Measurements from ENCODE around the gene IL31. TPM values are rescaled to one million over a fixed set of nuclear protein-coding genes. Genes with fewer than 3 reads are reported as not detected.

The IL31 gene
- total and polyA plus RNA-seq, 3 experiments from 2014 or later: 4.1 to 5.1 TPM; not detected in 1

GRCh38 chr12:122200541-122201175 is 26.6 kb upstream of the IL31 start:
- no peak for DNase-seq
- H3K36me3 Mint-ChIP-seq: peaks cover 0 to 2% (median 0%) of the 10 kb centered on the region in 3 donors
- H3K4me1 Mint-ChIP-seq: peaks cover 9 to 28% (median 20%) of the 10 kb centered on the region in 3 donors
- H3K4me3 Mint-ChIP-seq: no peak overlapping the region
- H3K27ac Mint-ChIP-seq: no peak overlapping the region
- H3K9me3 Mint-ChIP-seq: peaks cover 0 to 1% (median 0%) of the 10 kb centered on the region in 5 donors
- Histone ChIP-seq H3K4me3 (ENCODE audit: low read length) (no peak overlapping the region), H3K27me3 (ENCODE audit: insufficient read depth, low read length, poor library complexity, severe bottlenecking) (no peaks in the 10 kb centered on the region), H3K27ac (ENCODE audit: low read depth, low read length) (no peak overlapping the region), H3K36me3 (ENCODE audit: insufficient read depth, low read length) (no peaks in the 10 kb centered on the region), H3K4me1 (ENCODE audit: insufficient read depth, low read length) (peaks cover 7% of the 10 kb centered on the region), H3K9me3 (ENCODE audit: low read length) (no peaks in the 10 kb centered on the region)
- CTCF ChIA-PET: no interaction called here
- POLR2A ChIA-PET: interaction anchor here (0.9 kb wide), 1 partner anchor 26 kb away, joined by 3 read pairs; the partner anchor contains the start of gene DIABLO
- peaks cover 9 to 19% of the 10 kb centered on the region in 2 donors for H3K27me3 Mint-ChIP-seq

- Mint-ChIP-seq H3K4me1 (peaks cover 5 to 19% (median 14%) of the 10 kb centered on the region in 3 donors), H3K27me3 (peaks cover 9 to 19% of the 10 kb centered on the region in 2 donors), H3K9me3 (peaks cover 0 to 4% (median 0%) of the 10 kb centered on the region in 5 donors), H3K36me3 (peaks cover 0 to 5% (median 0%) of the 10 kb centered on the region in 3 donors), H3K27ac (no peak overlapping the region), H3K4me3 (no peak overlapping the region)
- Histone ChIP-seq H3K36me3 (ENCODE audit: insufficient read depth, low read length) (no peaks in the 10 kb centered on the region), H3K4me1 (ENCODE audit: insufficient read depth, low read length) (peaks cover 7% of the 10 kb centered on the region), H3K27ac (ENCODE audit: low read depth, low read length) (no peak overlapping the region), H3K9me3 (ENCODE audit: low read length) (peaks cover 4% of the 10 kb centered on the region), H3K4me3 (ENCODE audit: low read length) (no peak overlapping the region), H3K27me3 (ENCODE audit: insufficient read depth, low read length, poor library complexity, severe bottlenecking) (no peaks in the 10 kb centered on the region)
- POLR2A ChIA-PET: no interaction called here
- CTCF ChIA-PET: no interaction called here
- no peak for DNase-seq
These were observed 25.7 kb upstream of the IL31 start for GRCh38 chr12:122199484-122200355.

- no peak for DNase-seq
- Histone ChIP-seq H3K9me3 (ENCODE audit: low read length) (peaks cover 4% of the 10 kb centered on the region), H3K4me1 (ENCODE audit: insufficient read depth, low read length) (peaks cover 3% of the 10 kb centered on the region), H3K27me3 (ENCODE audit: insufficient read depth, low read length, poor library complexity, severe bottlenecking) (no peaks in the 10 kb centered on the region), H3K4me3 (ENCODE audit: low read length) (no peak overlapping the region), H3K36me3 (ENCODE audit: insufficient read depth, low read length) (no peaks in the 10 kb centered on the region), H3K27ac (ENCODE audit: low read depth, low read length) (peak overlapping the region; percentile 62)
- H3K36me3 Mint-ChIP-seq: peaks cover 0 to 5% (median 0%) of the 10 kb centered on the region in 3 donors
- peaks cover 2 to 7% (median 7%) of the 10 kb centered on the region in 3 donors for H3K4me1 Mint-ChIP-seq
- ChIA-PET POLR2A (no interaction called here), CTCF (no interaction called here)
- no peak overlapping the region for H3K4me3 Mint-ChIP-seq
- peaks cover 0 to 4% (median 0%) of the 10 kb centered on the region in 5 donors for H3K9me3 Mint-ChIP-seq
- peak overlapping the region in 1 of 8 donors; percentile 19 for H3K27ac Mint-ChIP-seq
- H3K27me3 Mint-ChIP-seq: peaks cover 9 to 21% of the 10 kb centered on the region in 2 donors
These were observed 23.6 kb upstream of the IL31 start for GRCh38 chr12:122197612-122197966.

GRCh38 chr12:122195405-122195804 is 21.4 kb upstream of the IL31 start:
- Mint-ChIP-seq H3K4me1 (peaks cover 6 to 10% (median 9%) of the 10 kb centered on the region in 3 donors), H3K36me3 (peaks cover 0 to 5% (median 0%) of the 10 kb centered on the region in 3 donors)
- CTCF ChIA-PET: no interaction called here

GRCh38 chr12:122194804-122195203 is 20.8 kb upstream of the IL31 start:
- peaks cover 4% of the 10 kb centered on the region for H3K9me3 ChIP-seq (ENCODE audit: low read length)

More at GRCh38 chr12:122195405-122195804, 21.4 kb upstream of the IL31 start:
- Mint-ChIP-seq H3K9me3 (peaks cover 0 to 4% (median 0%) of the 10 kb centered on the region in 5 donors), H3K27me3 (peaks cover 10 to 26% of the 10 kb centered on the region in 2 donors), H3K4me3 (no peak overlapping the region), H3K27ac (no peak overlapping the region)
- H3K4me3 ChIP-seq (ENCODE audit: low read length): no peak overlapping the region
- no peaks in the 10 kb centered on the region for H3K27me3 ChIP-seq (ENCODE audit: insufficient read depth, low read length, poor library complexity, severe bottlenecking)
- no peaks in the 10 kb centered on the region for H3K4me1 ChIP-seq (ENCODE audit: insufficient read depth, low read length)
- peaks cover 4% of the 10 kb centered on the region for H3K9me3 ChIP-seq (ENCODE audit: low read length)
- no peaks in the 10 kb centered on the region for H3K36me3 ChIP-seq (ENCODE audit: insufficient read depth, low read length)
- no peak overlapping the region for H3K27ac ChIP-seq (ENCODE audit: low read depth, low read length)
- POLR2A ChIA-PET: interaction anchor here (0.6 kb wide), 1 partner anchor 41 kb away, joined by 4 read pairs; no protein-coding TSS in a partner anchor
- no peak for DNase-seq

GRCh38 chr12:122192441-122192840 is 18.4 kb upstream of the IL31 start:
- POLR2A ChIA-PET: no interaction called here
- peaks cover 4% of the 10 kb centered on the region for H3K9me3 ChIP-seq (ENCODE audit: low read length)
- Mint-ChIP-seq H3K27ac (no peak overlapping the region), H3K27me3 (peaks cover 10 to 12% of the 10 kb centered on the region in 2 donors), H3K4me3 (no peak overlapping the region), H3K36me3 (peaks cover 0 to 5% (median 0%) of the 10 kb centered on the region in 3 donors), H3K9me3 (peaks cover 0 to 4% (median 0%) of the 10 kb centered on the region in 5 donors), H3K4me1 (peaks cover 5 to 8% (median 8%) of the 10 kb centered on the region in 3 donors)
- no peaks in the 10 kb centered on the region for H3K36me3 ChIP-seq (ENCODE audit: insufficient read depth, low read length)
- no peak overlapping the region for H3K4me3 ChIP-seq (ENCODE audit: low read length)
- no peak overlapping the region for H3K27ac ChIP-seq (ENCODE audit: low read depth, low read length)
- no peaks in the 10 kb centered on the region for H3K4me1 ChIP-seq (ENCODE audit: insufficient read depth, low read length)
- CTCF ChIA-PET: interaction anchor here (3.1 kb wide), 1 partner anchor 138 kb away, joined by 9 read pairs; no protein-coding TSS in a partner anchor
- DNase-seq: no peak
- H3K27me3 ChIP-seq (ENCODE audit: insufficient read depth, low read length, poor library complexity, severe bottlenecking): no peaks in the 10 kb centered on the region

More at GRCh38 chr12:122194804-122195203, 20.8 kb upstream of the IL31 start:
- Mint-ChIP-seq H3K9me3 (peaks cover 0 to 4% (median 0%) of the 10 kb centered on the region in 5 donors), H3K27me3 (peaks cover 10 to 23% of the 10 kb centered on the region in 2 donors), H3K4me1 (peaks cover 6 to 10% (median 9%) of the 10 kb centered on the region in 3 donors), H3K36me3 (peaks cover 0 to 5% (median 0%) of the 10 kb centered on the region in 3 donors), H3K27ac (no peak overlapping the region), H3K4me3 (no peak overlapping the region)
- no peaks in the 10 kb centered on the region for H3K27me3 ChIP-seq (ENCODE audit: insufficient read depth, low read length, poor library complexity, severe bottlenecking)
- ChIA-PET CTCF (interaction anchor here (3.1 kb wide), 1 partner anchor 141 kb away, joined by 9 read pairs; no protein-coding TSS in a partner anchor), POLR2A (no interaction called here)
- DNase-seq: no peak
- H3K27ac ChIP-seq (ENCODE audit: low read depth, low read length): no peak overlapping the region
- H3K4me1 ChIP-seq (ENCODE audit: insufficient read depth, low read length): no peaks in the 10 kb centered on the region
- H3K36me3 ChIP-seq (ENCODE audit: insufficient read depth, low read length): no peaks in the 10 kb centered on the region
- H3K4me3 ChIP-seq (ENCODE audit: low read length): no peak overlapping the region

- no peak overlapping the region for H3K4me3 Mint-ChIP-seq
- H3K9me3 Mint-ChIP-seq: peaks cover 0 to 4% (median 0%) of the 10 kb centered on the region in 5 donors
- H3K27ac Mint-ChIP-seq: no peak overlapping the region
- Histone ChIP-seq H3K9me3 (ENCODE audit: low read length) (peaks cover 4% of the 10 kb centered on the region), H3K4me1 (ENCODE audit: insufficient read depth, low read length) (no peaks in the 10 kb centered on the region), H3K27ac (ENCODE audit: low read depth, low read length) (no peak overlapping the region), H3K27me3 (ENCODE audit: insufficient read depth, low read length, poor library complexity, severe bottlenecking) (no peaks in the 10 kb centered on the region), H3K4me3 (ENCODE audit: low read length) (no peak overlapping the region), H3K36me3 (ENCODE audit: insufficient read depth, low read length) (no peaks in the 10 kb centered on the region)
- peaks cover 3 to 6% of the 10 kb centered on the region in 2 donors for H3K27me3 Mint-ChIP-seq
- ChIA-PET CTCF (interaction anchor here (0.6 to 1.8 kb wide), 12 partner anchors 9 to 273 kb away, joined by 3 to 9 read pairs (median 4); partner anchors contain the start of genes B3GNT4 and CFAP251), POLR2A (interaction anchor here (0.5 to 0.7 kb wide), 2 partner anchors 12 to 327 kb away, joined by 4 to 5 read pairs; no protein-coding TSS in a partner anchor)
- DNase-seq: peak; percentile 52 to 77 (median 57)
- H3K36me3 Mint-ChIP-seq: peaks cover 0 to 5% (median 0%) of the 10 kb centered on the region in 3 donors
- H3K4me1 Mint-ChIP-seq: peaks cover 3 to 6% (median 6%) of the 10 kb centered on the region in 3 donors
These were observed 17.0 kb upstream of the IL31 start for GRCh38 chr12:122190842-122191668.

Measured in CD8-positive, alpha-beta memory T cell (primary cell).